Erythroblast (primary cell): ENCODE data around the gene RIPOR2.

Source experiments
- GATA1 ChIP-seq: IDR thresholded peaks from 2 replicates; pipeline ENCODE4 v1.6.1; 2011; ENCODE audit warnings: low read depth, mild to moderate bottlenecking, control low read depth, low read length, moderate library complexity
- POLR2A ChIP-seq: IDR thresholded peaks from 2 replicates; pipeline ENCODE4 v1.6.1; 2011; ENCODE audit warnings: mild to moderate bottlenecking, low read length

GRCh38 chr6:24827970-24828369 lies 107.8 kb downstream of the RIPOR2 start:
- TF ChIP-seq POLR2A (no peak), GATA1 (no peak)
